ENCODE results near the gene CAPN7.

- TF ChIP-seq CTCF (IDR thresholded peaks at IDR 0.05) (no peak), EZH2 (IDR thresholded peaks at IDR 0.05; ENCODE audit: borderline replicate concordance, insufficient read depth, low read depth, low read length, poor library complexity, severe bottlenecking) (no peak)
Observed at GRCh38 chr3:15260531-15260930, 54.5 kb downstream of the CAPN7 start.
